Body of pancreas (tissue), 4 donors: Measurements from ENCODE around the gene TRA2B. TPM values are rescaled to one million over a fixed set of nuclear protein-coding genes. Genes with fewer than 3 reads are reported as not detected.

Source experiments
- ATAC-seq: fragments of 150-250 bp; one replicate; pipeline ENCODE4 v1.9.1; 2016
- DNase-seq, 4 donors: peaks; one replicate each; pipeline ENCODE4 v3.0.0-alpha.2; 2019
- H3K27ac ChIP-seq, 4 donors: fragments of 200-600 bp; sonication (generic); 1 replicate in 3 of 4; 2 replicates in 1 of 4; pipeline versions ENCODE4 v1.5.1 to v1.6.1; 2016 to 2019; ENCODE audit warnings: mild to moderate bottlenecking in 1 of 4, mixed read lengths in 1 of 4, moderate library complexity in 1 of 4
- H3K27me3 ChIP-seq, 2 donors: fragments of 200-600 bp; sonication (generic); one replicate each; pipeline ENCODE4 v1.6.0; 2016; ENCODE audit warnings: mild to moderate bottlenecking in 1 of 2
- H3K36me3 ChIP-seq, 2 donors: fragments of 200-600 bp; sonication (generic); replicated peaks in 1 of 2; 2 replicates each; pipeline ENCODE4 v1.5.1; 2016; ENCODE audit warnings: low read depth in 2 of 2; ENCODE audit not compliant: insufficient read depth in 1 of 2
- H3K4me1 ChIP-seq: fragments of 200-600 bp; sonication (generic); one replicate; pipeline ENCODE4 v1.6.0; 2016
- H3K4me3 ChIP-seq, 2 donors: fragments of 200-600 bp; sonication (generic); 1 replicate in 1 of 2; 2 replicates in 1 of 2; pipeline ENCODE4 v1.5.1; 2016 to 2019
- H3K9me3 ChIP-seq, 3 donors: fragments of 200-600 bp; sonication (generic); 1 replicate in 2 of 3; 2 replicates in 1 of 3; pipeline ENCODE4 v1.5.1; 2016
- POLR2A ChIP-seq, 3 donors: fragments of 450-650 bp; IDR thresholded peaks; one replicate each; pipeline ENCODE4 v1.6.1; 2016; ENCODE audit warnings: antibody characterized with exemption in 3 of 3, mild to moderate bottlenecking in 2 of 3
- WGBS, 2 donors: methylation state at CpG; one replicate each; pipeline ENCODE4 v1.1.5; 2017; 5-methylcytosine and 5-hydroxymethylcytosine counted together
- intact Hi-C: fragments of 100-400 bp; cut with DNase I; formaldehyde crosslinking; loops from one replicate; pipeline ENCODE4 v1.15.1; 2023
- total RNA-seq, 2 donors: library from RNA; depleted of rRNA; stranded (reverse); fragments of >200 nt; gene quantifications; one replicate each; pipeline ENCODE4 v1.1.0, GENCODE V29; 2016
- TF ChIP-seq, protein P1 (sequence below), 7 experiments: fragments of 450-650 bp in 4 of 7; fragments of 200-600 bp in 3 of 7; sonication (generic) in 3 of 7; IDR thresholded peaks; one replicate each; pipeline ENCODE4 v1.5.1; 2016 to 2019; ENCODE audit warnings: antibody characterized with exemption in 7 of 7

The TRA2B gene
- total RNA-seq, 2 donors from 2014 or later = 74.2 to 323 TPM

DNA sequence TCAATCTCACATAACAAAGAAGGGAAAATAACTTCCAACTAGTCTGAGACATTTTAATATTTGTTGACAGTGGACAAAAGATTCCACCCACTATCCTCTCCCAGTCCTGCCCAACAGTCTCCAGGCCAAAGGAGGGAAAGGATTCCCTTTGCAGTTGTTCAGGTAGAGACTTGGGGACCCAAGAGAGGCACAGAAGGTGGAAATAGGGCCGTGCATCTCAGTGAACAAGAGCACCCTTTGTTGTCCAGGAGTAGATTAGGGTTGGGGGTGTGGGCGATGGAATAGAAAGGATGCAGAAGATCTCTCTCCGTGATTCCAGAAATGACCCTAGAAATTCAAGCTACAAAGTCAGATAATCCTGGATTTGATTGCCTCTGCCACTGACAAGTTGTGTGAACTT lies 44.8 kb upstream of the TRA2B start:
- Histone ChIP-seq H3K4me1 (peaks cover 4% of the 10 kb centered on the region), H3K27me3 (no peaks in the 10 kb centered on the region), H3K27ac (no peak overlapping the region), H3K4me3 (no peak overlapping the region), H3K36me3 (no peaks in the 10 kb centered on the region), H3K9me3 (no peaks in the 10 kb centered on the region)
- ATAC-seq (no peak), DNase-seq (no peak)
- intact Hi-C loops = loop anchor here (5.0 to 10.0 kb wide), 2 partner anchors 292 to 560 kb away; partner anchors contain the start of gene CRYGS
- WGBS, 2 donors = 62 to 67% methylated on average over 3 of the region's 3 CpGs
- TF ChIP-seq POLR2A (IDR thresholded peaks at IDR 0.05) = no peak
- TF ChIP-seq, protein P1, sequence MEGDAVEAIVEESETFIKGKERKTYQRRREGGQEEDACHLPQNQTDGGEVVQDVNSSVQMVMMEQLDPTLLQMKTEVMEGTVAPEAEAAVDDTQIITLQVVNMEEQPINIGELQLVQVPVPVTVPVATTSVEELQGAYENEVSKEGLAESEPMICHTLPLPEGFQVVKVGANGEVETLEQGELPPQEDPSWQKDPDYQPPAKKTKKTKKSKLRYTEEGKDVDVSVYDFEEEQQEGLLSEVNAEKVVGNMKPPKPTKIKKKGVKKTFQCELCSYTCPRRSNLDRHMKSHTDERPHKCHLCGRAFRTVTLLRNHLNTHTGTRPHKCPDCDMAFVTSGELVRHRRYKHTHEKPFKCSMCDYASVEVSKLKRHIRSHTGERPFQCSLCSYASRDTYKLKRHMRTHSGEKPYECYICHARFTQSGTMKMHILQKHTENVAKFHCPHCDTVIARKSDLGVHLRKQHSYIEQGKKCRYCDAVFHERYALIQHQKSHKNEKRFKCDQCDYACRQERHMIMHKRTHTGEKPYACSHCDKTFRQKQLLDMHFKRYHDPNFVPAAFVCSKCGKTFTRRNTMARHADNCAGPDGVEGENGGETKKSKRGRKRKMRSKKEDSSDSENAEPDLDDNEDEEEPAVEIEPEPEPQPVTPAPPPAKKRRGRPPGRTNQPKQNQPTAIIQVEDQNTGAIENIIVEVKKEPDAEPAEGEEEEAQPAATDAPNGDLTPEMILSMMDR (IDR thresholded peaks at IDR 0.05) = no peak

DNA sequence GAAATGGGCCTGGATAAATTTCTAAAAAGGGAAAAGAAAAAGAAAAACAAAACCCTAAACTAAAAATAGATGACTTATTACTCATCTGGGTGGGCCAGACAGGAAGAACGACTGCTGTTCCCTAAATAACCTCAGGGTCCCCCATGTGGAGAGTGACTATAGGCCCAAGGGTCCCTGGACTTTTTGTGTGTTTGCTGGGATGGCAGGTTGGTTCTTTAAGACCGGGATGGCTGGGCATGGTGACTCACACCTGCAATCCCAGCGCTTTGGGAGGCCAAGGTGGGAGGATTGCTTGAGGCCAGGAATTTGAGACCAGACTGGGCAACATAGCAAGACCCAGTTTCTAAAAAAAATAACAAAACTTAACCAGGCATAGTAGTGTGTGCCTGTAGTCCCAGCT lies 43.8 kb upstream of the TRA2B start:
- Histone ChIP-seq H3K4me3 (no peak overlapping the region), H3K27me3 (no peaks in the 10 kb centered on the region), H3K4me1 (peaks cover 4% of the 10 kb centered on the region), H3K27ac (no peak overlapping the region), H3K9me3 (no peaks in the 10 kb centered on the region), H3K36me3 (no peaks in the 10 kb centered on the region)
- 64 to 80% methylated on average over 3 of the region's 3 CpGs for WGBS, 2 donors
- ATAC-seq (no peak), DNase-seq (no peak)
- TF ChIP-seq, protein P1 (IDR thresholded peaks at IDR 0.05) = no peak
- no peak for TF ChIP-seq POLR2A (IDR thresholded peaks at IDR 0.05)
- intact Hi-C loops = loop anchor here (5.0 to 10.0 kb wide), 2 partner anchors 293 to 561 kb away; partner anchors contain the start of gene CRYGS

- H3K4me3 ChIP-seq = no peak overlapping the region
- H3K27me3 ChIP-seq = no peaks in the 10 kb centered on the region
- peaks cover 4% of the 10 kb centered on the region for H3K4me1 ChIP-seq
- TF ChIP-seq POLR2A (IDR thresholded peaks at IDR 0.05) = no peak
- ATAC-seq = no peak
- H3K27ac ChIP-seq = no peak overlapping the region
- DNase-seq = no peak
- WGBS, 2 donors = 73 to 77% methylated on average over 8 of the region's 8 CpGs
- H3K9me3 ChIP-seq = no peaks in the 10 kb centered on the region
- H3K36me3 ChIP-seq = no peaks in the 10 kb centered on the region
- intact Hi-C loops = loop anchor here (5.0 to 10.0 kb wide), 2 partner anchors 295 to 563 kb away; partner anchors contain the start of gene CRYGS
Observed at GRCh38 chr3:185979721-185980121, 41.9 kb upstream of the TRA2B start.

GRCh38 chr3:185978516-185978915 lies 40.7 kb upstream of the TRA2B start:
- Histone ChIP-seq H3K9me3 (no peaks in the 10 kb centered on the region), H3K27me3 (no peaks in the 10 kb centered on the region), H3K4me1 (peaks cover under 1% of the 10 kb centered on the region), H3K27ac (no peak overlapping the region), H3K36me3 (no peaks in the 10 kb centered on the region), H3K4me3 (no peak overlapping the region)
- no peak for ATAC-seq
- TF ChIP-seq POLR2A (IDR thresholded peaks at IDR 0.05) = no peak
- TF ChIP-seq, protein P1 (IDR thresholded peaks at IDR 0.05) = no peak
- 76 to 77% methylated on average over 5 of the region's 5 CpGs for WGBS, 2 donors
- intact Hi-C loops = no loop called here
- DNase-seq = no peak

DNA sequence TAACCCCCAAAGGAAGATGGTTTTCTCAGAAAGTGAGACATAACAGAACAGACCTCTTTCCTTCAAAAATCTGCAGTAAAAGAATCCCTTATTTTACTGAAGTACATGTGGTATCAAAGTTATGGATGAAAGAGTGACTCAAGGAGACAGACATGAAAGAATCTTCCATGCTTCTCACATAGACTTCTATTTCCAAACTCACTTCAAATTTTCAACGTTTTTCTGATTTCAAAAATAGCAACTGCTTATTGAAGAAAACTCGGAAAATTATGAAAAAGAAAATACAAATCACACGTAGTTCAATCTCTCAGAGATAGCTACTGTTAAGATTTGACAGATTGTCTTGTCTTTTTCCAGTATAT lies 39.8 kb upstream of the TRA2B start:
- Histone ChIP-seq H3K4me3 (no peak overlapping the region), H3K36me3 (no peaks in the 10 kb centered on the region), H3K27me3 (no peaks in the 10 kb centered on the region), H3K27ac (no peak overlapping the region), H3K9me3 (no peaks in the 10 kb centered on the region), H3K4me1 (no peaks in the 10 kb centered on the region)
- TF ChIP-seq, protein P1 (IDR thresholded peaks at IDR 0.05) = no peak
- TF ChIP-seq POLR2A (IDR thresholded peaks at IDR 0.05) = no peak
- intact Hi-C loops = no loop called here
- no peak for DNase-seq
- ATAC-seq = no peak
- 27 to 29% methylated on average over 3 of the region's 3 CpGs for WGBS, 2 donors
